Large intestine (tissue), 3 donors: ENCODE measurements around the gene DOCK7. TPM values are rescaled to one million over a fixed set of nuclear protein-coding genes. Genes with fewer than 3 reads are reported as not detected.
"Not testable (repeated sequence)": the region's sequence is repeated elsewhere in the genome, so short reads cannot be mapped to it uniquely, and the experiment has no call there.

Experiments
- DNase-seq, 2 donors: peaks; one replicate each; pipeline versions ENCODE4 v3.0.0 to v3.0.0-alpha.2; 2013
- H3K27ac ChIP-seq: one replicate; pipeline ENCODE4 v1.5.1; 2013; ENCODE audit warnings: low read length
- H3K27me3 ChIP-seq: 2 replicates; pipeline ENCODE4 v1.6.1; 2013; ENCODE audit warnings: low read length; ENCODE audit not compliant: control insufficient read depth, insufficient read depth
- H3K36me3 ChIP-seq: 2 replicates; pipeline ENCODE4 v1.6.1; 2013; ENCODE audit warnings: low read length; ENCODE audit not compliant: control insufficient read depth, insufficient read depth
- H3K4me1 ChIP-seq: one replicate; pipeline ENCODE4 v1.6.1; 2013; ENCODE audit warnings: low read length; ENCODE audit not compliant: control insufficient read depth, insufficient read depth
- H3K4me3 ChIP-seq: one replicate; pipeline ENCODE4 v1.5.1; 2013; ENCODE audit warnings: low read length
- H3K9me3 ChIP-seq: one replicate; pipeline ENCODE4 v1.6.1; 2013; ENCODE audit warnings: mild to moderate bottlenecking, low read depth, low read length, moderate library complexity; ENCODE audit not compliant: control insufficient read depth
- WGBS: methylation state at CpG from one replicate; pipeline ENCODE4 v1.1.5; 2013; ENCODE audit warnings: low lambda C conversion rate; ENCODE audit not compliant: insufficient coverage; 5-methylcytosine and 5-hydroxymethylcytosine counted together
- polyA plus RNA-seq: library from polyadenylated mRNA; unstranded; fragments of 120-200 nt; gene quantifications from one replicate; pipeline ENCODE4 v1.2.1, GENCODE V29; 2013

The DOCK7 gene
- polyA plus RNA-seq, 1 donor: 29.8 TPM

- Histone ChIP-seq H3K4me1 (no peaks in the 10 kb centered on the region), H3K27me3 (no peaks in the 10 kb centered on the region), H3K36me3 (no peaks in the 10 kb centered on the region), H3K9me3 (no peaks in the 10 kb centered on the region), H3K27ac (peak overlapping the region; percentile 31), H3K4me3 (no peak overlapping the region)
- DNase-seq: peak; percentile 0 to 59
- WGBS: 63% methylated on average over 3 of the region's 4 CpGs
Measured at GRCh38 chr1:62590255-62590969, 97.8 kb downstream of the DOCK7 start.

- no peaks in the 10 kb centered on the region for H3K4me1 ChIP-seq
- DNase-seq: no peak
- H3K4me3 ChIP-seq: no peak overlapping the region
- H3K36me3 ChIP-seq: no peaks in the 10 kb centered on the region
- H3K27me3 ChIP-seq: no peaks in the 10 kb centered on the region
- H3K9me3 ChIP-seq: no peaks in the 10 kb centered on the region
- H3K27ac ChIP-seq: no peak overlapping the region
- WGBS: no CpG with 5 or more reads among the region's 3 CpGs
Measured at GRCh38 chr1:62589321-62589720, 98.9 kb downstream of the DOCK7 start.

- Histone ChIP-seq H3K27me3 (no peaks in the 10 kb centered on the region), H3K27ac (no peak overlapping the region), H3K9me3 (no peaks in the 10 kb centered on the region), H3K36me3 (no peaks in the 10 kb centered on the region), H3K4me3 (no peak overlapping the region), H3K4me1 (peaks cover 3% of the 10 kb centered on the region)
- DNase-seq: no peak
Measured at GRCh38 chr1:62588000-62588399, 100.2 kb downstream of the DOCK7 start.

DNA sequence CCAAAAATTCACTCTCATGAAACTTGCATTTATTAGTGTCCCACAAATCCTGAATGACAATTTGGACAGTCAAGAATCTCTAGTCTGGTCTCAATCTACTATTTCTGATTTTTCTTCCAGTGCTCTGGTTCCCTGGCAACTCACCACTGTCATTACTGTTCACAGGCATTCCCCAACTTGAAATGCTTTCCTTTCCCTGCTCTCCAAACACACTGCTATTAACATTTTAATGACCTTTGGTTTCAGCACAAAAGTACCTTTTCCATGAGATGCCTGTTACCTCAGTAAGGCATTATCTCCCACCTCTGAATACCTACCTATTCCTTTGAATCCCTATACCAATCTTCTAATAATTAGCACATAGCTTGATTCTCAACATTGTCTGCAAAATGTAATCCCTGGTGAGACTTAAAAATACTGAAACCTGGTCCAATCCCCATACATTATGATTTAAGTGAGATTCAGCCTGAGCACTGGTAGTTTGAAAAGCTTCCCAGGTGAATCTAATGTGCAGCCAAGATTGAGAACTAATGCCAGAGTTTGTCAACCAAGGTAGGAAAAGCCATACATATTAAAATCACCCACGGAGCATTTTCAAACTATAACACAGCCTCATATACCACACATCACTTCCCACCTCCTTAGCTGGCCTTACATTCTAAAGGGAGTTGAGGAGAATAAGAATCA, 102.6 kb downstream of the DOCK7 start:
- Histone ChIP-seq H3K36me3 (peaks cover 3% of the 10 kb centered on the region), H3K9me3 (no peaks in the 10 kb centered on the region), H3K27ac (no peak overlapping the region), H3K4me1 (peaks cover 3% of the 10 kb centered on the region), H3K4me3 (no peak overlapping the region), H3K27me3 (no peaks in the 10 kb centered on the region)
- peak in 1 of 2 donors; percentile 32 for DNase-seq
- WGBS: no CpG with 5 or more reads among the region's 1 CpG

DNA sequence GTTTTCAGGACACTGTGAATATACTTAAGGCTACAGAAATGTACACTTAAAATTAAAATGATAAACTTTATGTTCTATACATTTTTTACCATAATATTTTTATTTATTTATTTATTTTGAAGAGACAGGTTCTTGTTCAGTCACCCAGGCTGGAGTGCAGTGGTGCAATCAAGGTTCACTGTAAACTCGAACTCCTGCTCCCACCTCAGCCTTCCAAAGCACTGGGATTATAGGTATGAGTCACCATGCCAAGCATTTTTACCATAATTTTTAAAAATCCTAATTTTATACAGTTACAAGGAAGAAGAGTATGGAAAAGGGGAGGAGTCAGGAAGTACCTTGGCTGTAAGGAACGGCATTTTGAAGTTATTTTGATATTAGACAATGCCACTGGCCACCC, 114.5 kb downstream of the DOCK7 start:
- WGBS: no CpG with 5 or more reads among the region's 2 CpGs
- peaks cover 20% of the 10 kb centered on the region for H3K36me3 ChIP-seq

GRCh38 chr1:62572476-62572875, 115.7 kb downstream of the DOCK7 start:
- H3K27ac ChIP-seq: no peak overlapping the region
- H3K4me1 ChIP-seq: no peaks in the 10 kb centered on the region
- no peaks in the 10 kb centered on the region for H3K9me3 ChIP-seq
- no peak overlapping the region for H3K4me3 ChIP-seq
- H3K27me3 ChIP-seq: no peaks in the 10 kb centered on the region
- no peak for DNase-seq
- H3K36me3 ChIP-seq: peaks cover 17% of the 10 kb centered on the region

More for the DNA sequence above, 114.5 kb downstream of the DOCK7 start:
- H3K27ac ChIP-seq: no peak overlapping the region
- no peaks in the 10 kb centered on the region for H3K4me1 ChIP-seq
- no peaks in the 10 kb centered on the region for H3K27me3 ChIP-seq
- H3K9me3 ChIP-seq: no peaks in the 10 kb centered on the region
- no peak for DNase-seq
- no peak overlapping the region for H3K4me3 ChIP-seq

- not testable (repeated sequence) for H3K4me1 ChIP-seq, H3K9me3 ChIP-seq, DNase-seq, H3K27me3 ChIP-seq, H3K27ac ChIP-seq, H3K4me3 ChIP-seq
- peaks cover 17% of the 10 kb centered on the region for H3K36me3 ChIP-seq
- no CpG with 5 or more reads among the region's 4 CpGs for WGBS
Measured at GRCh38 chr1:62571517-62571916, 116.7 kb downstream of the DOCK7 start.

DNA sequence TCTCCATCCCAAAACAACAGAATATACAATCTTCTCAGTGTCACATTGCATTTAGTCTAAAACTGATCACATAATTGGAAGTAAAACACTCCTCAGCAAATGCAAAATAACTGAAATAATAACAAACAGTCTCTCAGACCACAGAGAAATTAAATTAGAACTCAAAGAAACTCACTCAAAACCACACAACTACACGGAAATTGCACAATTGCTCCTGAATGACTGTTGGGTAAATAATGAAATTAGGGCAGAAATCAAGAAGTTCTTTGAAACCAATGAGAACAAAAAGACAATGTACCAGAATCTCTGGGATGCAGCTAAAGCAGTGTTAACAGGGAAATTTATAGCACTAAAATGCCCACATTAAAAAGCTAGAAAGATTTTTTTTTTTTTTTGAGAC, 120.3 kb downstream of the DOCK7 start:
- not testable (repeated sequence) for DNase-seq, H3K27ac ChIP-seq, H3K27me3 ChIP-seq, H3K4me3 ChIP-seq, H3K9me3 ChIP-seq, H3K36me3 ChIP-seq, H3K4me1 ChIP-seq
- WGBS: 86% methylated on average over 1 of the region's 1 CpG

DNA sequence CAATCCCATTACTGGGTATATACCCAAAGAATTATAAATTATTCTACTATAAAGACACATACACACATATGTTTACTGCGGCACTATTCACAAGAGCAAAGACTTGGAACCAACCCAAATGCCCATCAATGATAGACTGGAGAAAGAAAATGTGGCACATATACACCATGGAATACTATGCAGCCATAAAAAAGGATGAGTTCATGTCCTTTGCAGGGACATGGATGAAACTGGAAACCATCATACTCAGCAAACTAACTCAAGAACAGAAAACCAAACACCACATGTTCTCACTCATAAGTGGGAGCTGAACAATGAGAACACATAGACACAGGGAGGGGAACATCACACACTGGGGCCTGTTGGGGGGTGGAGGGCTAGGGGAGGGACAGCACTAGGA, 121.0 kb downstream of the DOCK7 start:
- H3K9me3 ChIP-seq, DNase-seq, H3K27me3 ChIP-seq, H3K4me3 ChIP-seq, H3K4me1 ChIP-seq, H3K27ac ChIP-seq, H3K36me3 ChIP-seq: not testable (repeated sequence)
- WGBS: no CpG with 5 or more reads among the region's 1 CpG

GRCh38 chr1:62561306-62561705, 126.9 kb downstream of the DOCK7 start:
- Histone ChIP-seq H3K27ac (no peak overlapping the region), H3K27me3 (no peaks in the 10 kb centered on the region), H3K9me3 (no peaks in the 10 kb centered on the region), H3K4me3 (no peak overlapping the region), H3K4me1 (no peaks in the 10 kb centered on the region), H3K36me3 (peaks cover 18% of the 10 kb centered on the region)
- WGBS: 100% methylated on average over 1 of the region's 2 CpGs
- no peak for DNase-seq

DNA sequence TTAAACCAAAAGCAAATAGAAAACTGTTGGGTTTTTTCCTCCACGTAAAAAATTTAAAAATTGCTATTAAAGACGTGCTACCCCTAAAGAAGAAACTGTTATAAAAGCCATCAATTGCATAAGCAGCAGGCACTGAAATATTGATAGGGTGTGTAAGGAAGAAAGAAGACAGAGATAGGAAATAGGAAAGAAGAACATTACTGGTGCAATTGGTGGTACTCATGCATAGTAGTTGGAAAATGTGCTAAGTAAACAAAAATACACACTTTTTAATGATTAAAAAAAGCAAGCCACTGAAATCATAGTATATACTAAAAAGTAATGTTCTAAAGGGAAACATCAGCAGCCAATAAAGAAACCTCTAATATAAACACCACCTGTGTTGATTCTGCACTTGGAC, 143.6 kb downstream of the DOCK7 start:
- Histone ChIP-seq H3K4me3 (no peak overlapping the region), H3K36me3 (peaks cover 10% of the 10 kb centered on the region), H3K27me3 (no peaks in the 10 kb centered on the region), H3K27ac (no peak overlapping the region), H3K9me3 (no peaks in the 10 kb centered on the region), H3K4me1 (no peaks in the 10 kb centered on the region)
- no peak for DNase-seq
- WGBS: 45% methylated on average over 2 of the region's 2 CpGs
